Left kidney (tissue), 2 donors: ENCODE measurements around the gene BAG3. TPM values are rescaled to one million over a fixed set of nuclear protein-coding genes. Genes with fewer than 3 reads are reported as not detected.
"Not testable (repeated sequence)": the region's sequence is repeated elsewhere in the genome, so short reads cannot be mapped to it uniquely, and the experiment has no call there.

Experiments
- DNase-seq: peaks from one replicate; pipeline ENCODE4 v3.0.0-alpha.2; 2013
- polyA plus RNA-seq: library from polyadenylated mRNA; unstranded; fragments of 120-200 nt; gene quantifications from one replicate; pipeline ENCODE4 v1.2.1, GENCODE V29; 2013; ENCODE audit not compliant: insufficient read length

The BAG3 gene
- polyA plus RNA-seq, 1 donor, result 24.5 TPM

DNA sequence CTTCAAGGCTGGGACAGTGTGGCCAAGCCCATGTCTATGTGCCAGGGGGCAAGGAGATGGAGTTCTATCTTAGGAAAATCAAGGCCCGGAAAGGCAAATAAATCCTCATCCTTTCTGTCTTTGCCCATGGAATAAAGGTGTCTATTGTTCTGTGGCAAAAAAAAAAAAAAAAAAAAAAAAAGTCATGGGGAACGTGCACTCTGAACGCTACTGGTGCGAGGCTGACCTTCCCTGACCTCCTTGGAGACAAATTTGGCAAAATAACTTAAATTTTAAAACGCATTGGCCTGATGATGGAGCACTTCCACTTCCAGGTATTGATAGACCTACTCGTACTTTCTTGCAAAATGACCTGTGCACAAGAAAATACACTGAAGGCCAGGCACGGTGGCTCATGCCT is 12.2 kb upstream of the BAG3 start:
- no peak for DNase-seq

DNA sequence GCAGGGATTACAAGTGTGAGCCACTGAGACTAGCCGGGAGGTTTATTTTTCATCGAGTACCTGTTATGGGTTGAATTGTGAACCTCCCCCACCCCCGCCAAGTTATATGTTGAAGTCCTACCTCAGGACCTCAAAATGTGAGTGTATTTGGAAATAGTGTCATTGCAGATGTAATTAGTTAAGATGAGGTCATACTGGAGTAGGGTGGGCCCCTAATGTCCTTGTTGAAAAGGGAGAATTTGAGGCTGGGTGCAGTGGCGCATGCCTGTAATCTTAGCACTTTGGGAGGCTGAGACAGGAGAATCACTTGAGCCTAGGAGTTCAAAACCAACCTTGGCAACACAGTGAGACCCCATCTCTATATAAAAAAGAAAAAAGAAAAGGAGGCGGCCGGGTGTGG is 10.8 kb upstream of the BAG3 start:
- DNase-seq, result no peak

DNA sequence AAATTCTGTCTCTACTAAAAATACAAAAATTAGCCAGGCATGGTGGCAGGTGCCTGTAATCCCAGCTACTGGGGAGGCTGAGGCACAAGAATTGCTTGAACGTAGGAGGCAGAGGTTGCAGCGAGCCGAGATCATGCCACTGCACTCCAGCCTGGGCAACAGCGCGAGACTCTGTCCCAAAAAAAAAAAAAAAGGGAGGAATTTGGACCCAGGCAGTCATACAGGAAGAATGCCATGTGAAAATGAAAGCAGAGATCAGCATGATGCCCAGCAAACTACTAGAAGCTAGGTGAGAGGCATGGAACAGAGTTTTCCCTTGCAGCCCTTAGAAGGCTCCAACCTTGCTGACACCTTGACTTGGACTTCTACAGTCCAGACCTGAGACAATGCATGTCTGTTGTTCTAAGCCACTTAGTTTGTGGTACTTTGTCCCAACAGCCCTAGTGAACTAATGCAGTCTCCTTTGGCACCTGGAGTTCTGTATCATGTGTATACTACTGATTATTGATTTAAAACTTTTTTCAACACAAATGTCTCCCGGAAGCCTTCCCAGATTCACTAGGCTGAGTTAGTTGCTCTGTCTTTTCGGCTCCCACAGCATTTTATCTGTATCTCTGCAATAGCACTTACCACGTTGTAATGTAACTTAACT is 10.2 kb upstream of the BAG3 start:
- no peak for DNase-seq

DNA sequence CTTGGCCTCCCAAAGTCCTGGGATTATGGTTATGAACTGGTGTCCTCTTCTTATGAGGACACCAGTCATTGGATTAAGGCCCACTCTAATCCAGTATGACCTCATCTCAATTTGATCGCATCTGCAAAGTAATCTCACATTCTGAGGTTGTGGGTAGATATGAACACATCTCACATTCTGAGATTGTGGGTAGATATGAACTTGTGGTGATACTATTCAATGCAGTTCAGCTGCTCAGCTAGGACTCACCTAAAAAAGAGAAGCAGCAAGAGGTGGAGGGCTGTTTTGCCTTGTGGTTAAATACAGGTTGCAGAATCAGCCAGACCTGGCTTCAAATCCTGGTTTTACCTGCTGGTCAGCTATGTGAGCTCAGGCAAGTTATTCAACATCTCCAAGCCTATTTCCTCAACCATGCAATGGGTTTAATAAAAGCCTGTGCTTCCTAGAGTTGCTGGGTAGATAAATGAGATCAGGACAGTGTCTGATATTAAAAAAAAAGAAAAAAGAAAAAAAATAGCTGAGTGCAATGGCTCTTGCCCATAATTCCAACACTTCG is 8.5 kb upstream of the BAG3 start:
- no peak for DNase-seq

DNA sequence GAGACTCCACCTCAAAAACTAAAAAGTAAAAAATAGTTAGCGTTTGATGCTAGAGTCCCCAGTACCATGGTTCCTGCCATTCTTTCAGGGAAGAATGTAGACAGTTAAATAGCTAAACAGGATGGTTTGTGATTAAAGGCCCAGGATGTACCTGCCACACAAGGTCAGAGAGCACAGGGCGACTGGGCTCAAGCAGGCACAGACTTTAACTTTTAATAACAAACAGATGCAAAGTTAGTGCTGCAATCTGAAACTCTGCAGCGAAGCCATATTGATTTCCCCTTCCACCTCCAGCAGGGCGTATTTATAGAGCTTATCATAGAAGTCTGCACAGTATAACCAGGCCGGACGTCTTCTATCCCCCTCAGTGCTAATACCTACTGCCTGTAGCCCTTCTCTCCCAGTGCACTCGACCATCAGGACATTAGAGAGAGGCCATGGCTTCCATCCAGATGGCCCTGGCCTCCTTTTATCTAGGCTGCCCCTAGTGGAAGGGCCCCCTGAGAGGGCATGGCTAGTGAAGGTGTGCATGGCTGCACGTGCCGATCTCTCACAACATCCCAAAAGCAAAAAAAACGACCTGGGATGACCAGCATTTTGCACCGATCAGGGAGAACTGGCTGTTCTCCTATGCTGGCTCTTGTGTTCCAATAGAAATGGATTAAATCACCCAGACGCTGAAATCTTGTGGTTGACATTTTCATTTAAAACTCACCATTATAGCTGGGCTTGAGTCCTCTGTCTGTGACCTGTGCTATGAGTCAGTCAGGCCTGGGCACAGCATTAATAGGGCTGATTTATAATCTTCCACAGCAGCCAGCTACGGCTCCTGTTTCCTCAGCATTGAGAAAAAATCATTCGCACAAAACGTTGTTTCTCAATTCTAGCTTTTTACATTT is 7.6 kb upstream of the BAG3 start:
- DNase-seq, result no peak

DNA sequence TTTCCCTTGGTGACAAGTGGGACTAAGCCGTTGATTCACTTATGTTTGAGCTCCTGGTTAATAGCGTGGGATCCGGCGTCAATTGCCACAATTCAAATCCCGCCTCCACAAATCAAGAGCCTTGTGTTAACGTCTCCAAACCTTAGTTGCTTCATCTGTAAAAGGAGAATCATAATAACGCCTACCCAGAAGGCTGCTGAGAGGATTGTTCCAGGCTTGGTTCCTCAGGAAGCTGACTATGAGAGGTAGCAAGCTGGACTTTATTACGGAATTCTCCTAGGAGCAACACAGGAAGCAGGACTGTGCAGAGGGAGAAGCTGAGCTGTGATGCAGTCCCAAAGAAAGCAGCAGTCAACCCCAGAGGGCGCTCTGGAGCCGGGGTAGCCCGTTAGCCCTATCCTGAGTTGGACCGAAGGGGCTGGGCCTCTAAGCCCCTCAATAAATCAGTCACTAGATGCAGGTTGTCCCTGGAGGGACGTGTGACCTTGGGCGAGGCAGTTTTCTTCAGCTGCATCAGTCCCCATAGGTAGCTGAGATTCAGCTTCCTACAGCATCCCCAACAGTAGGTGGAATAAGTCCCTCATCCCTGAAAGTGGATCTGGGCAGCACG is 6.9 kb upstream of the BAG3 start:
- no peak for DNase-seq

DNA sequence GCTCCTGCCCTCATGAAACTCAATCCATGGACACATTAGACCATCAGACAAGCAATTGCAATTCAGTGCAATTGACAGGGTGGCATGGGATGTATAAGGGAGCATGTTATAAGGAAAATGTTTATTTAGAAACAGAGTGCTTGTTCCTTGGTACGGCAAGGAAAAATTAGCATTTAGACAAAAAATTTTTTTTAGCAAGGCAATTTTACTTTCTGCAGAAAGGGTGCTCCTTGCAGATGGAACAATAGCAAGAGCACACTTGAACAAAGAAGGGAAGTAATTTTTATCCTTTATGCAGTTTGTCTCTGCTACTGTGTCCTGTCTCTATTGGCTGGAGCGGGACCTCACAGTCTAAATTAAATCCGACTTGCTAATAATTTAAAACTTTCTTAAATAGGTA is 6.2 kb upstream of the BAG3 start:
- no peak for DNase-seq

DNA sequence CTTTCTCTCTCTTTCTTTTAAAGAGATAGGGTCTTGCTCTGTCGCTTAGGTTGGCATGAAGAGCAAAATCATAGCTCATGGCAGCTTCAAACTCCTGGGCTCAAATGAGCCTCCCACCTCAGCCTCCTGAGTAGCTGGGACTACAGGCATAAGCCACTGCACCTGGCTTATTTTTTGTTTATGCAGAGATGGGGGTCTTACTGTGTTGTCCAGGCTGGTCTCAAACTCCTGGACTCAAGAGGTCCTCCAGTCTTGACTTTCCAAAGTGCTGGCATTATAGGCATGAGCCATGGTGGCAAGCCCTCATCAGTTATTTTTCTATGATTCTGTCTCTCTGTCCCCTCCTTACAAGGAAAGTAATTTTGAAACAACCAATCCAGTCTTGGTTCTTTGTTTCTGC is 1.1 kb upstream of the BAG3 start:
- DNase-seq, result no peak

DNA sequence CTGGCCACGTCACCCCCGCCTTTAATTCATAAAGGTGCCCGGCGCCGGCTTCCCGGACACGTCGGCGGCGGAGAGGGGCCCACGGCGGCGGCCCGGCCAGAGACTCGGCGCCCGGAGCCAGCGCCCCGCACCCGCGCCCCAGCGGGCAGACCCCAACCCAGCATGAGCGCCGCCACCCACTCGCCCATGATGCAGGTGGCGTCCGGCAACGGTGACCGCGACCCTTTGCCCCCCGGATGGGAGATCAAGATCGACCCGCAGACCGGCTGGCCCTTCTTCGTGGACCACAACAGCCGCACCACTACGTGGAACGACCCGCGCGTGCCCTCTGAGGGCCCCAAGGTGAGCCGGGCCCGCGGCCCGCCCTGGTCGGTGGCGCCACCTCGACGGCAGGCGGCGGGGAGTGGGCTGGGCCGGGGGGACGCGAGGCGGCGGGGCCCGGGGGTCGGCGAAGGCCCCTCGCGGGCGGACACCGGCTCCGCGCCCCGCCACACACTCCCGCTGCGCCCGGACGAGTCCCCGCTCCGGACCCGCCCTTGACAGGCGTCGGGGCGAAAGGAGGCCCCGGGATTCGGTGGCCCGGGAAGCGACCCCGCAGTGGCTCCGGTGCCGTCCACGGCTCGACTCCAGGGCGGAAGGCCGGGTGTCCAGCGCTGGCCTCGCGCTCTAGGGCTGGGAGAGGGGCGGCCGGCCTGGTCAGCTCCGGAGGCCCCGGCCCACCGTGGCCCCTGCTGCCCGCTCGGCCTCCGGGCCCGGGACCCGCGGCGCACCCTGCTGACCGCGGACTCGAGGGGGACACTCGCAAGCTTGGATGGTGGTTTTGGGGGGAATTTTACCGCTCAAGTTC is 557 bp downstream of the BAG3 start:
- DNase-seq, result no peak

DNA sequence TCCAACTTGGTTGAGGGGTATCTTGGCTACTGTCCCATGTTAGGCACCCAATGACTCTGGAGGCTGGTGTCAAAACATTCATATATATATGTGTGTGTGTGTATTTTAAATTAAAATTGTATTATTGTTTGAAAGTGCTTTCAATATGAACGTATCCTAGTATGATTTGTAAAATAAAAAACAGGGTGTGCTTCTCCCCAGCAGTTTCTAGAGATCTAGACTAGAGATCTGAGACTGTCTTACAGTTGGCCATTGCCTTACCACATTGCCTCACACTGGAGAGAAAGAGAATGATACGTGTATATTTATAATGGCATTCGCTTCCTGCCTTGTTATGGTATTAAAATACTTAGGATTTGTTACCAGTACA is 1.2 kb downstream of the BAG3 start:
- no peak for DNase-seq

DNA sequence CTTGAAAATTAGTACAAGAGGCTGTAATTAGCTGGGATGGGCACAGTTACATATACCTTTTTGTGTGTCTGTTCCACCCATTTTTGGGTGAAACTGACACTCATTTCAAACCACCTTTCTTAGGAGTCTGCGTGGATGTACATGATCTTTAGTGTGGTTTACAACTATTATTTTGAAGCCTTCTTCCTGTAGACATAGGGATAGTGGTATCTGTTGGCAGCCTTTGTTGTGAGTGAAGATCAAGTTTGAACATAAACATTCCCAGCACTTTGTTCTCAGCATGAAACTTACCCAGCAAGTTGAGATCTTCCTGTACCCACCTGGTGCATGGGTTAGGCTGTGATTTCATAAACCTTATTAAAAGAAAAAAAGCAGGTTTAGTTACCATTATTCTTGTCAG is 2.0 kb downstream of the BAG3 start:
- no peak for DNase-seq

DNA sequence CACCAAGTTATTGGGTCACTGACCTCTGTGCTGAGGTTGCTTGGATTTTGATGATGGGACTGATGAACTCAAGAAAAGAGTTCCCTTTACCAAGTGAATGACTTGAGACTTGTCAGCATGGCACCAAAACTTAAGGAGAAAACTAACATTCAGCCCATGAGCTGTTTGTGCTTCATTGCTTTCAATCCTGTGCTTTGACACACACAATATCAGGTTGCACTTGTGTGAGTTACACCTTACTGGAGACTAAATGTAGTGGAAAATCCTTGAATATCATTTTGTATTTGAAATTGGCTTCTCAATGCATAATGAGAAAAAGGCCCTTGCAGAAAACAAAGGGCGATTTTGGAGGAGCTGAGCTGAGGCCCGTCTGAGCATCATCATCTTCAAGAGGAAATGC is 2.7 kb downstream of the BAG3 start:
- DNase-seq, result no peak

DNA sequence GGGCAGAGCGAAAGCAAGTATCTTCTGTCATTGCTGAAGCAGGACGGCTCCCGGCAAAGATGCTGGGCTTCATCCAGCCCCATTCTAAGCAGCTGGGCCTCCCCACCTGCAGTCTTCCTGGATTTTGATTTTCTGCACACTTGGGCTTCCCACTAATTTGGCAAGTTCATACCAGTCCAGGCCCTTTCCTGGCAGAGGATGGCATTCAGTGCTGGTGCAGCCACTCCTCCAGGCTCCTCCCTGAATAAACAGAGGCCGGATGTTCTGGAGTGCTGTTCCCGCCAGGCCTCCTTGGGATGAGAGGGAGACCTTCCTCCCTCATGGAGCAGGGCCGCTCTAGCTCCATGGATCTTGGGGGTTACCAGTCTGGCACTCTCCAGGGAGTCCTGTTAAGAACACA is 3.4 kb downstream of the BAG3 start:
- DNase-seq, result no peak

DNA sequence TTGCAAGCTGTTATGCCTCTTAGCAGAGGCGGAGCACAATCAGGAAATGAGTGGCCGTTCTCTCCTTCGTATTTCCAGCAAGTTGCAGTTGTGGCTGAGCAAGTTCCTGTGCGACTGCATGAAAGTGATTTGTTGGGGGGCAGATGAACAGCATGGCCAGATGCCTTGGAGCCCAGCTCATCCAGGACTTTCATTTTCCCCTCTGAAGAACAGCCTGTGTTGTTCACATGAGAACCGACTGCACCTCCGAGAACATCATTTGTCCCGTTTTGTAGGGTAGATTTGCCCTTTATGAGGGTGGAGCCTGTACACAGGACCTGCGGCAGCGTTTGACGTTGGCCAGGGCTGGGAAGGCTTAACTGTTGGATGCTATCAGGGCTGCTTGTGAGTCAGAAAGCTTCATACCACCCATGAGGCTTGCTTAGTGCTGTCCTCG is 4.4 kb downstream of the BAG3 start:
- no peak for DNase-seq

DNA sequence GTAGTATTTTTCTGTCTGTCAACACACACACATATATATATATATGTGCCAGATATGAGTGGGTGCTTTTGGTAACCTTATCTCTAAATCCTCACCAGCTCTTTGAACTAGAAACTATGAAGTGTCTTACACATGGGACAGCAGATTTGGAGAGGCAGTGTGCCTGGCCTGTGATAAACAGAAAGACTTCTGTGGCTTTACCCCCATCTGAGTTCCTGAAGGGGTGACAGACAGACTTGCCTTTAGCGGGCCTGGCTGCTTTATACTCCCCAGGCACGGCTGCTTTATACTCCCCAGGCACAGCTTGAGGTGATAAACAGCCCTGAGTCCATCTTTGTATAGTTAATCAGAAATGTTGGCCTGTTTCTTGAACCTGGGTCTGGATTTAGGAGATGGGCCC is 5.6 kb downstream of the BAG3 start:
- DNase-seq, result no peak

DNA sequence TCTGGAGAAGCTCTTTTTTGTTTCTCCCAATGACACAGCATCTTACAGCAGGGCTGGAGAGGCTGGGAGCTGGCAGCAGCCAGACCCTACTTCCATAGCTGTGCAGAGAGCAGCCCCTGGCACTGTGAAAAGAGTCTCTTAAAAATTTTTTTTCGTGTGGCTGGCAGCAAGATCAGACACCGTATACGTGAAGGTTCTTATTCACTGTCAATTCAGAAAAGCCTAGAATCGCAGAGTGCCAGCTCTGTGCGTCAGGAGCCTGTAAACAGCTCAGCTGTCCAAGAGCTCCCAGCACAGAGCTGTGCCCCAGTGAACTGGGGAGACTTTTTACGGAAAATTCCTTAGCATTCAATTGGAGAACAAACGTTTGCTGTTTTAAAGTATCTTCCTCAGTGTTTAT is 6.5 kb downstream of the BAG3 start:
- no peak for DNase-seq

DNA sequence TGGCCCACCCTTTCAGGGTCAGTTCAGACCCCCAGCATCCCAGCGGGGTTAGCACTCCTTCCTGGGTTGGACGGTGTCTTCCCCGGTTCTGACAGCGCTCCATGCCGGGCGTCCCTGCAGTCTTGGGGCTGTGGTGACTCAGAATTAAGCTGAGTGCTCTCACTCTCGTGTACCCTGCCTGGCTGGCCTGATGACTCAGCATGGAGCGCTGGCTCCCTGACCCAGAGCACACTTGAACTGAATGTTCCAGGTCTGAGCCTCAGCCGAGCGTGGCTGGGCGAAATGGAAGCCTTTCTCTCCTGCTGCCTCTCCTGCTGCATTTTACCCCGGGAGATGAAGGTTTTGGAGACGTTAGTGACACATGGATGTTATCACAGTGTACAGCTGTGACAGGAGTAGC is 7.1 kb downstream of the BAG3 start:
- no peak for DNase-seq

DNA sequence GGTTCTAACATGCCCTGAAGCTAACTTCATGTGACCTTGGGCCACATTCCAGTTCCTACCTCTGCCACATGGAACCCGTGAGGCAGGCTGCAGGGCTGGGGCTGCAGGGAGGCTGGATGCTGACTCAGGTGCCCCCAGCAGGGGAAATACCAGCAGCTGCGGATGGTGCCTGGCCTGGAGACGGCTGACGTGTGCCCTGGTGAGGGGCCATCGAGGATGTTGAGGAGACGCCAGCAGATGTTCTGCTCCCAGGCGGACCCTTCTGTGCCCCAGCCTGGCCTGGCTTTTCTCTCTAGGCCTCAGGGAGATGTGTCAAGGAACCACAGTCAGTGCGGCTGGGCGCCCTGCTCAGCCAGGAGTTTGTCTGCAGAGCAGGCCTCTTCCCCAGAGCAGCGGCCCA is 8.8 kb downstream of the BAG3 start:
- DNase-seq, result no peak

DNA sequence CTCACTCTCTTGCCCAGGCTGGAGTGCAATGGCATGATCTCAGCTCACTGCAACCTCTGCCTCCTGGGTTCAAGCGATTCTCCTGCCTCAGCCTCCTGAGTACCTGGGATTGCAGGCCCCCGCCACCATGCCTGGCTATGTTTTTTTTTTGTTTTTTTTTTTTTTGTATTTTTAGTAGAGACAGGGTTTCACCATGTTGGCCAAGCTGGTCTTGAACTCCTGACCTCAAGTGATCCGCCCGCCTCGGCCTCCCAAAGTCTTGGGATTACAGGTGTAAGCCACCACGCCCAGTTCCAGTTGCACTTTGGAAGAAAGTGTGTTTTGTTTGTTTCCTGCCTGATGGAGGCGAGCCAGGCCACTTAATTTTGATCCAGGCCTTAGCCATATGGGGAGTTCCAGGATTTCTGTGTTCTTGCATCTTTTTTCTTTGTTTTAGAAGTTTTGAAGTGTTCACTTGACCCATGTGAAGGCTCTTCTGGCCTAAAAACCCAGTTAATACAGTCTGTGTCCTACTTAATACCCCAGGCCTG is 11.0 kb downstream of the BAG3 start:
- DNase-seq, result not testable (repeated sequence)

DNA sequence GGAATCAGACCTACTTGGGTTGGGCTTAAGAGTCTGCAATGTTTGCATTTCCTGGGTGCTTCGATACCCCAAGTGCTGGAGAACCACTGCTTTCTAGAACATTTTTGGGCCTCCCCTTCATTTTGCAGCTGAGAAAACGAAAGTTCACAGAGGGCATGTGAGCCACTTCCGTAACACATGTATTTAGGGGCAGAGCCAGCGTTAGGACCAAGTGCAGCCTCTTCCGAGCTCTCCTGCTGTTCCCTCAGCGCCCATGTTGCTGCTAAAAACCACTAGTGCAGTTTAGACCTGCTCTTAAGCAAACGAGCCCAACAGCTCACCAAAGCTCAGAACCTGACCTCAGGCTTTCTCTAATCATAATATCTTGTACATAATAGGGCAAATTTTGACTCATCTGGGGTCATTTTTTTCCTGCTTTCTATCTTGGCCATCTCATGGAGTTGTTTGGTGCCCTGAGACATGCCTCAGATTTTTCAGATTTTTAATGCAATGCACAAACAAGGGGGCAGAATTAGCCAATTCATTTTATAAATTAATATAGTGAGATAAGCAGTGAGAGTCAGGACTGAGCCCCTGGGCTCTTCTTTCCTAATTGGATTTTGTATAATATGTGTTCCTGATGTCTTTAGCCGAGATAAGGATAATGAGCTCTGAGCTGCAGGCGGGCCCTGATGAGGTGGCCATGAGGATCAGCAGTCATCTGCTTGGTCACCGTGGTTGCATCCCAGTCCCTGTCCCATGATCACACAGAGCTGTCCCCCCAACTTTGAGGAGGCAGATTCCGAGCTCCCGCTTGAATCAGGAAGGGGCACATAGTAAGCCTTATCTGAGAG is 12.9 kb downstream of the BAG3 start:
- DNase-seq, result no peak
